ENCODE measurements around the gene MARF1. TPM values are rescaled to one million over a fixed set of nuclear protein-coding genes. Genes with fewer than 3 reads are reported as not detected.
"Not testable (repeated sequence)": the region's sequence is repeated elsewhere in the genome, so short reads cannot be mapped to it uniquely, and the experiment has no call there.

The MARF1 gene
- total RNA-seq, 1 donor from 2014 or later, result 48.4 TPM

GRCh38 chr16:15587152-15587825, 55.7 kb downstream of the MARF1 start:
- DNase-seq (ENCODE audit: missing footprints) (no peak), ATAC-seq (no peak)
- intact Hi-C loops (cut with DNase I), result no loop called here

GRCh38 chr16:15586716-15587115, 56.2 kb downstream of the MARF1 start:
- no peak for DNase-seq (ENCODE audit: missing footprints)
- ATAC-seq, result no peak
- intact Hi-C loops (cut with DNase I), result no loop called here

- intact Hi-C loops (cut with DNase I), result no loop called here
Measured at GRCh38 chr16:15585956-15586355, 57.0 kb downstream of the MARF1 start.

GRCh38 chr16:15583526-15583925, 59.4 kb downstream of the MARF1 start:
- intact Hi-C loops (cut with DNase I), result no loop called here
- no peak for ATAC-seq
- no peak for DNase-seq (ENCODE audit: missing footprints)

More at GRCh38 chr16:15585956-15586355, 57.0 kb downstream of the MARF1 start:
- DNase-seq (ENCODE audit: missing footprints) (no peak), ATAC-seq (no peak)

GRCh38 chr16:15581127-15581815, 61.7 kb downstream of the MARF1 start:
- no peak for ATAC-seq
- DNase-seq (ENCODE audit: missing footprints), result no peak
- intact Hi-C loops (cut with DNase I), result no loop called here

- ATAC-seq, result no peak
- DNase-seq (ENCODE audit: missing footprints), result no peak
- intact Hi-C loops (cut with DNase I), result no loop called here
Measured at GRCh38 chr16:15578824-15579223, 64.1 kb downstream of the MARF1 start.

- no peak for ATAC-seq
- intact Hi-C loops (cut with DNase I), result no loop called here
- no peak for DNase-seq (ENCODE audit: missing footprints)
Measured at GRCh38 chr16:15576960-15577958, 65.7 kb downstream of the MARF1 start.

- intact Hi-C loops (cut with DNase I), result no loop called here
- no peak for ATAC-seq
- DNase-seq (ENCODE audit: missing footprints), result no peak
Measured at GRCh38 chr16:15575293-15576049, 67.5 kb downstream of the MARF1 start.

- intact Hi-C loops (cut with DNase I), result no loop called here
- DNase-seq (ENCODE audit: missing footprints) (no peak), ATAC-seq (no peak)
Measured at GRCh38 chr16:15574614-15574948, 68.4 kb downstream of the MARF1 start.

GRCh38 chr16:15573896-15574613, 68.9 kb downstream of the MARF1 start:
- ATAC-seq; intact Hi-C loops (cut with DNase I); DNase-seq (ENCODE audit: missing footprints): not testable (repeated sequence)

- DNase-seq (ENCODE audit: missing footprints), result no peak
- intact Hi-C loops (cut with DNase I), result no loop called here
- ATAC-seq, result no peak
Measured at GRCh38 chr16:15573274-15573895, 69.6 kb downstream of the MARF1 start.

GRCh38 chr16:15572329-15573001, 70.5 kb downstream of the MARF1 start:
- DNase-seq (ENCODE audit: missing footprints) (no peak), ATAC-seq (no peak)
- intact Hi-C loops (cut with DNase I), result no loop called here

- ATAC-seq (no peak), DNase-seq (ENCODE audit: missing footprints) (no peak)
- intact Hi-C loops (cut with DNase I), result no loop called here
Measured at GRCh38 chr16:15571557-15571956, 71.4 kb downstream of the MARF1 start.

- DNase-seq (ENCODE audit: missing footprints); ATAC-seq; intact Hi-C loops (cut with DNase I): not testable (repeated sequence)
Measured at GRCh38 chr16:15570666-15571065, 72.3 kb downstream of the MARF1 start.

GRCh38 chr16:15567823-15568222, 75.1 kb downstream of the MARF1 start:
- DNase-seq (ENCODE audit: missing footprints) (no peak), ATAC-seq (no peak)
- intact Hi-C loops (cut with DNase I), result no loop called here

- intact Hi-C loops (cut with DNase I), result no loop called here
- ATAC-seq (no peak), DNase-seq (ENCODE audit: missing footprints) (no peak)
Measured at GRCh38 chr16:15566095-15566494, 76.9 kb downstream of the MARF1 start.

All from Right ventricle myocardium inferior (tissue), 1 donor.